Kidney (tissue), 14 donors: ENCODE measurements around the gene CTNNBL1. TPM values are rescaled to one million over a fixed set of nuclear protein-coding genes. Genes with fewer than 3 reads are reported as not detected.

Source experiments
- DNase-seq, 5 donors: peaks; one replicate each; pipeline ENCODE4 v3.0.0-alpha.2; 2013 to 2020
- FAIRE-seq: peaks from 2 replicates; lab custom pipeline; 2012; peaks lifted over from hg19 to GRCh38; lab: Jason Lieb, UNC
- H3K27ac ChIP-seq, 2 donors: one replicate each; pipeline ENCODE4 v1.7.0; 2013; ENCODE audit warnings: low read depth in 2 of 2, low read length in 2 of 2, inconsistent platforms in 1 of 2
- H3K27me3 ChIP-seq: one replicate; pipeline ENCODE4 v1.7.1; 2013; ENCODE audit warnings: low read length, inconsistent platforms; ENCODE audit not compliant: control insufficient read depth, insufficient read depth
- H3K36me3 ChIP-seq, 3 donors: one replicate each; pipeline versions ENCODE4 v1.7.0 to v1.7.1; 2013; ENCODE audit warnings: low read length in 3 of 3, control low read depth in 1 of 3, inconsistent platforms in 1 of 3; ENCODE audit not compliant: insufficient read depth in 3 of 3, control insufficient read depth in 2 of 3
- H3K4me1 ChIP-seq, 3 donors: one replicate each; pipeline versions ENCODE4 v1.7.0 to v1.7.1; 2013; ENCODE audit warnings: low read length in 3 of 3, inconsistent platforms in 1 of 3, low read depth in 1 of 3; ENCODE audit not compliant: control insufficient read depth in 2 of 3, insufficient read depth in 2 of 3
- H3K4me3 ChIP-seq, 3 donors: one replicate each; pipeline versions ENCODE4 v1.7.0 to v1.8.1; 2013; ENCODE audit warnings: low read length in 3 of 3, control low read depth in 1 of 3, inconsistent platforms in 1 of 3
- H3K9ac ChIP-seq, 3 donors: one replicate each; pipeline versions ENCODE4 v1.7.0 to v1.7.1; 2013; ENCODE audit warnings: low read length in 3 of 3, control low read depth in 1 of 3, inconsistent platforms in 1 of 3
- H3K9me3 ChIP-seq, 3 donors: one replicate each; pipeline versions ENCODE4 v1.7.0 to v1.7.1; 2013; ENCODE audit warnings: low read length in 3 of 3, control low read depth in 1 of 3, inconsistent platforms in 1 of 3; ENCODE audit not compliant: control insufficient read depth in 2 of 3, insufficient read depth in 1 of 3
- CTCF ChIP-seq: IDR thresholded peaks from 3 replicates; pipeline ENCODE4 v1.5.1; 2012; ENCODE audit warnings: mild to moderate bottlenecking, moderate library complexity, borderline replicate concordance; ENCODE audit not compliant: insufficient read depth; ENCODE audit errors: extremely low read depth
- intact Hi-C: fragments of 100-400 bp; cut with DNase I; formaldehyde crosslinking; loops from one replicate; pipeline ENCODE4 v1.11.1; 2022
- polyA plus RNA-seq: library from polyadenylated mRNA; stranded (reverse); fragments of 350-450 nt; fragmentation: Illumina TruSeq; extraction: RNeasy Lipid Tissue Mini Kit (QIAGEN cat#74804); gene quantifications from one replicate; pipeline ENCODE4 v1.2.3, GENCODE V29; 2014; ENCODE audit warnings: low read depth, low replicate concordance; ENCODE audit not compliant: insufficient read depth
- total RNA-seq: library from RNA; stranded (reverse); fragmentation: NEBNext Ultra II Directional; extraction: Animal tissue kit (Norgen Biotek cat#: 25700); gene quantifications from one replicate; pipeline ENCODE4 v1.2.1, GENCODE V29; 2021
- donor health status: control.
- donor health status: control.
- donor health status: control.
- donor health status: control.
- donor health status: control.
- donor health status: DM: yes; HTN: yes; CAD: no.
- donor health status: Normal renal cell carcinoma (clear cell type).

CTNNBL1 gene
- total and polyA plus RNA-seq, 2 donors from 2014 or later: 40.9 to 70.9 TPM

GRCh38 chr20:37914672-37915433 lies 221.0 kb downstream of the CTNNBL1 start:
- Histone ChIP-seq H3K27ac (no peak overlapping the region), H3K27me3 (peaks cover 5% of the 10 kb centered on the region), H3K4me3 (peak overlapping the region in 2 of 3 donors; percentile 18 to 29), H3K4me1 (peaks cover 0 to 3% (median 0%) of the 10 kb centered on the region in 3 donors), H3K36me3 (no peaks in the 10 kb centered on the region), H3K9ac (peak overlapping the region in 1 of 3 donors; percentile 26), H3K9me3 (no peaks in the 10 kb centered on the region)
- intact Hi-C loops: no loop called here
- TF ChIP-seq CTCF: no peak
- no peak for FAIRE-seq
- peak in 4 of 5 donors; percentile 61 to 83 (median 74) for DNase-seq

GRCh38 chr20:37915434-37915787 lies 221.6 kb downstream of the CTNNBL1 start:
- Histone ChIP-seq H3K4me3 (no peak overlapping the region), H3K36me3 (no peaks in the 10 kb centered on the region), H3K4me1 (peaks cover 0 to 3% (median 0%) of the 10 kb centered on the region in 3 donors), H3K27me3 (peaks cover 5% of the 10 kb centered on the region), H3K27ac (no peak overlapping the region), H3K9me3 (no peaks in the 10 kb centered on the region), H3K9ac (no peak overlapping the region)
- no peak for TF ChIP-seq CTCF
- intact Hi-C loops: no loop called here
- no peak for DNase-seq
- no peak for FAIRE-seq

GRCh38 chr20:37915800-37916570 lies 222.2 kb downstream of the CTNNBL1 start:
- no peak for TF ChIP-seq CTCF
- Histone ChIP-seq H3K27me3 (peaks cover 5% of the 10 kb centered on the region), H3K27ac (no peak overlapping the region), H3K9ac (no peak overlapping the region), H3K4me3 (no peak overlapping the region), H3K36me3 (no peaks in the 10 kb centered on the region), H3K4me1 (peaks cover 0 to 3% (median 0%) of the 10 kb centered on the region in 3 donors), H3K9me3 (no peaks in the 10 kb centered on the region)
- intact Hi-C loops: no loop called here
- DNase-seq (peak in 3 of 5 donors; percentile 37 to 65 (median 41)), FAIRE-seq (no peak)
